HepG2 (cell line): Measurements from ENCODE around the gene OTOGL. TPM values are rescaled to one million over a fixed set of nuclear protein-coding genes. Genes with fewer than 3 reads are reported as not detected.

Source experiments
- ATAC-seq: fragments of 200-7000 bp; cut with Tn5 transposase; 3 replicates; pipeline ENCODE4 v1.9.1; 2020; ENCODE audit warnings: mild to moderate bottlenecking, moderate library complexity
- BruUV-seq: library from RNA; stranded (reverse); fragments of 400-500 nt; replicated peaks from 2 replicates; lab custom pipeline; 2021; lab: Mats Ljungman, UMichigan
- CTCF ChIA-PET: fragments of 300-600 bp; formaldehyde crosslinking; extraction: SDS; loops from one replicate; lab custom pipeline; 2021; ENCODE audit warnings: low total read pairs, inconsistent platforms, low intra/inter-chr PET ratio; lab: Yijun Ruan, JAX
- POLR2A ChIA-PET: fragments of 350-600 bp; sonication (Branson Sonifier 250); formaldehyde crosslinking; loops from one replicate; lab custom pipeline; 2020; ENCODE audit warnings: antibody characterized with exemption, inconsistent platforms; lab: Yijun Ruan, JAX
- DNase-seq: peaks from one replicate; pipeline ENCODE4 v3.0.0-alpha.2; 2015; ENCODE audit warnings: low spot score
- FAIRE-seq: peaks from 3 replicates; lab custom pipeline; 2011; peaks lifted over from hg19 to GRCh38; lab: Jason Lieb, UNC
- H2AFZ ChIP-seq: one replicate; pipeline ENCODE4 v1.6.1; 2011; ENCODE audit warnings: low read length, inconsistent platforms
- H3K27ac ChIP-seq: fragments of 300-600 bp; 3 replicates; pipeline ENCODE4 v1.8.0; 2011; ENCODE audit warnings: mixed run types, mild to moderate bottlenecking, mixed read lengths, low read length, inconsistent platforms; ENCODE audit not compliant: insufficient read depth; ENCODE audit errors: extremely low read length
- H3K27me3 ChIP-seq, 2 experiments: fragments of 200-600 bp in 1 of 2; 2 replicates in 1 of 2; 3 replicates in 1 of 2; pipeline versions ENCODE4 v1.6.0 to v1.8.0; 2011; ENCODE audit warnings: low read length in 2 of 2, mild to moderate bottlenecking in 2 of 2, moderate library complexity in 2 of 2, inconsistent platforms in 1 of 2; ENCODE audit not compliant: insufficient read depth in 2 of 2, control insufficient read depth in 1 of 2
- H3K36me3 ChIP-seq, 2 experiments: fragments of 200-600 bp in 1 of 2; replicated peaks in 1 of 2; 2 replicates in 1 of 2; 3 replicates in 1 of 2; pipeline versions ENCODE4 v1.5.1 to v1.8.0; 2011; ENCODE audit warnings: low read length in 2 of 2, inconsistent platforms in 1 of 2; ENCODE audit not compliant: insufficient read depth in 2 of 2, control insufficient read depth in 1 of 2
- H3K4me1 ChIP-seq: 2 replicates; pipeline ENCODE4 v1.5.1; 2012; ENCODE audit warnings: low read length, inconsistent platforms; ENCODE audit not compliant: insufficient read depth
- H3K4me2 ChIP-seq: 2 replicates; pipeline ENCODE4 v1.6.0; 2011; ENCODE audit warnings: low read depth, low read length, inconsistent platforms
- H3K4me3 ChIP-seq, 3 experiments: fragments of 200-600 bp in 1 of 3; sonication (generic), shearing (Covaris generic) in 1 of 3; replicated peaks in 1 of 3; 2 replicates each; pipeline ENCODE4 v1.5.1; 2011 to 2016; ENCODE audit warnings: low read length in 3 of 3, inconsistent platforms in 2 of 3, low read depth in 2 of 3, mild to moderate bottlenecking in 2 of 3, control low read depth in 1 of 3, mixed read lengths in 1 of 3; ENCODE audit not compliant: insufficient read depth in 1 of 3
- H3K79me2 ChIP-seq: one replicate; pipeline ENCODE4 v1.6.1; 2011; ENCODE audit warnings: low read length, inconsistent platforms; ENCODE audit not compliant: insufficient read depth
- H3K9ac ChIP-seq: 2 replicates; pipeline ENCODE4 v1.6.0; 2011; ENCODE audit warnings: mild to moderate bottlenecking, low read depth, low read length, inconsistent platforms; ENCODE audit not compliant: insufficient read depth
- H3K9me3 ChIP-seq: 2 replicates; pipeline ENCODE4 v1.5.1; 2012; ENCODE audit warnings: mild to moderate bottlenecking, low read length
- H4K20me1 ChIP-seq: 2 replicates; pipeline ENCODE4 v1.6.0; 2011; ENCODE audit warnings: inconsistent platforms, mild to moderate bottlenecking, low read length, moderate library complexity; ENCODE audit not compliant: insufficient read depth
- ELK4 ChIP-seq: sonication (generic); formaldehyde crosslinking; IDR thresholded peaks from 2 replicates; pipeline ENCODE4 v1.9.0; 2021; ENCODE audit warnings: missing genetic modification reagents, borderline replicate concordance
- GABPA ChIP-seq, 2 experiments: IDR thresholded peaks; 2 replicates each; pipeline ENCODE4 v1.6.1; 2011 to 2016; ENCODE audit warnings: low read depth in 2 of 2, low read length in 1 of 2, missing biosample characterization in 1 of 2, missing genetic modification characterization in 1 of 2
- MLXIP ChIP-seq: sonication (generic); formaldehyde crosslinking; IDR thresholded peaks from 2 replicates; pipeline ENCODE4 v1.9.0; 2021; ENCODE audit warnings: missing genetic modification reagents, borderline replicate concordance
- MTF2 ChIP-seq: sonication (generic); formaldehyde crosslinking; IDR thresholded peaks from 2 replicates; pipeline ENCODE4 v1.5.0; 2020; ENCODE audit warnings: missing genetic modification reagents, borderline replicate concordance
- NR1H2 ChIP-seq: sonication (generic); formaldehyde crosslinking; IDR thresholded peaks from 2 replicates; pipeline ENCODE4 v1.8.1; 2022; ENCODE audit warnings: low read depth, missing genetic modification reagents, borderline replicate concordance
- RCOR2 ChIP-seq: IDR thresholded peaks from 2 replicates; pipeline ENCODE4 v1.6.1; 2016; ENCODE audit warnings: missing biosample characterization, missing genetic modification reagents
- RXRB ChIP-seq: IDR thresholded peaks from 2 replicates; pipeline ENCODE4 v1.6.1; 2016; ENCODE audit warnings: borderline replicate concordance, missing genetic modification reagents, missing compliant biosample characterization
- TEF ChIP-seq: sonication (generic); formaldehyde crosslinking; IDR thresholded peaks from 2 replicates; pipeline ENCODE4 v1.5.0; 2020; ENCODE audit warnings: missing genetic modification reagents
- THRA ChIP-seq: sonication (generic); formaldehyde crosslinking; IDR thresholded peaks from 2 replicates; pipeline ENCODE4 v1.4.0; 2020; ENCODE audit warnings: missing genetic modification reagents, borderline replicate concordance
- ZBTB34 ChIP-seq: sonication (generic); formaldehyde crosslinking; IDR thresholded peaks from 2 replicates; pipeline ENCODE4 v1.8.0; 2022; ENCODE audit warnings: mild to moderate bottlenecking, missing genetic modification reagents
- ZNF274 ChIP-seq: sonication (generic); formaldehyde crosslinking; IDR thresholded peaks from 2 replicates; pipeline ENCODE4 v1.5.1; 2020; ENCODE audit warnings: mild to moderate bottlenecking, missing genetic modification reagents
- ZNF362 ChIP-seq: sonication (generic); formaldehyde crosslinking; IDR thresholded peaks from 2 replicates; pipeline ENCODE4 v1.4.0; 2020; ENCODE audit warnings: missing genetic modification reagents, mild to moderate bottlenecking, borderline replicate concordance
- ZNF674 ChIP-seq: sonication (generic); formaldehyde crosslinking; IDR thresholded peaks from 2 replicates; pipeline ENCODE4 v1.5.0; 2020; ENCODE audit warnings: low read depth, mild to moderate bottlenecking, missing genetic modification reagents
- ZNF776 ChIP-seq: sonication (generic); formaldehyde crosslinking; IDR thresholded peaks from 2 replicates; pipeline ENCODE4 v1.4.0; 2020; ENCODE audit warnings: mild to moderate bottlenecking, missing genetic modification reagents
- ZSCAN20 ChIP-seq: sonication (generic); formaldehyde crosslinking; IDR thresholded peaks from 2 replicates; pipeline ENCODE4 v1.4.0; 2020; ENCODE audit warnings: missing genetic modification reagents, mild to moderate bottlenecking, borderline replicate concordance
- WGBS: methylation state at CpG from one replicate; pipeline ENCODE4 v1.1.6; 2017; ENCODE audit warnings: low lambda C conversion rate; 5-methylcytosine and 5-hydroxymethylcytosine counted together
- in situ Hi-C: cut with HindIII; loops from 2 replicates; pipeline ENCODE4 v1.10.0; 2017; ENCODE audit warnings: low pct_unique_long_range_greater_than_20kb; ENCODE audit not compliant: extremely low pct_ligation_motif_present
- intact Hi-C: fragments of 100-400 bp; cut with micrococcal nuclease; formaldehyde crosslinking; loops from one replicate; pipeline ENCODE4 v1.10.0; 2022; ENCODE audit not compliant: unreplicated experiment
- polyA plus RNA-seq, 8 experiments: library from polyadenylated mRNA; depleted of rRNA in 3 of 8; stranded (reverse) in 7 of 8; unstranded in 1 of 8; fragments of >200 nt; fragmentation: Illumina TruSeq in 4 of 8; extraction: Trizol in 4 of 8; gene quantifications; 2 replicates each; pipeline versions ENCODE4 v1.2.1 to v1.2.3, GENCODE V29; 2011 to 2016; ENCODE audit warnings: low read depth in 4 of 8, missing spikeins in 1 of 8, mixed read lengths in 1 of 8; ENCODE audit not compliant: insufficient read depth in 1 of 8
- total RNA-seq, 5 experiments: library from RNA; depleted of rRNA; stranded (reverse); fragments of >200 nt; fragmentation: Illumina TruSeq; extraction: Trizol; gene quantifications; 2 replicates each; pipeline ENCODE4 v1.2.3, GENCODE V29; 2016; ENCODE audit warnings: low read depth in 1 of 5

Gene OTOGL
- total and polyA plus RNA-seq, 2 of the 13 experiments (the other 11 are each of a cell fraction or from before 2014, with no cell fraction given) = not detected

- Histone ChIP-seq H4K20me1 (no peaks in the 10 kb centered on the region), H3K36me3 (no peaks in the 10 kb centered on the region), H3K27me3 (no peaks in the 10 kb centered on the region), H3K9ac (no peak overlapping the region), H3K4me1 (no peaks in the 10 kb centered on the region), H3K79me2 (no peaks in the 10 kb centered on the region), H2AFZ (no peak overlapping the region), H3K27ac (no peak overlapping the region), H3K4me3 (no peak overlapping the region), H3K9me3 (no peaks in the 10 kb centered on the region), H3K4me2 (no peak overlapping the region)
- ATAC-seq (no peak), FAIRE-seq (no peak), DNase-seq (no peak)
- in situ Hi-C loops = no loop called here
- 4% methylated on average over 5 of the region's 5 CpGs for WGBS
- POLR2A ChIA-PET = no interaction called here
- intact Hi-C loops = no loop called here
- CTCF ChIA-PET = no interaction called here
- no TSS peak for BruUV-seq
- TF ChIP-seq MLXIP (CRISPR knock-in tag) = no peak
- TF ChIP-seq RCOR2 (CRISPR knock-in tag) = no peak
- no peak for TF ChIP-seq GABPA (IDR thresholded peaks at IDR 0.05; ENCODE audit: low read depth, low read length)
- no peak for TF ChIP-seq GABPA (CRISPR knock-in tag; IDR thresholded peaks at IDR 0.05; ENCODE audit: low read depth)
- no peak for TF ChIP-seq MTF2 (CRISPR knock-in tag)
- no peak for TF ChIP-seq ZNF674 (CRISPR knock-in tag)
- TF ChIP-seq ZSCAN20 (CRISPR knock-in tag) = no peak
- no peak for TF ChIP-seq ZNF274 (CRISPR knock-in tag)
- no peak for TF ChIP-seq NR1H2 (CRISPR knock-in tag)
- TF ChIP-seq ZBTB34 (CRISPR knock-in tag) = no peak
- TF ChIP-seq THRA (CRISPR knock-in tag) = no peak
- no peak for TF ChIP-seq ZNF362
- no peak for TF ChIP-seq TEF (CRISPR knock-in tag)
- TF ChIP-seq ZNF776 (CRISPR knock-in tag) = no peak
- TF ChIP-seq ELK4 (CRISPR knock-in tag) = no peak
- no peak for TF ChIP-seq RXRB (CRISPR knock-in tag)
Measured at GRCh38 chr12:80291108-80291754, 191.9 kb downstream of the OTOGL start.
